ENCODE measurements around the gene CEP85. TPM values are rescaled to one million over a fixed set of nuclear protein-coding genes. Genes with fewer than 3 reads are reported as not detected.
A peak's percentile ranks its signal among the peaks of the same experiment; 100 is the strongest.

Gene CEP85
- total RNA-seq, 1 experiment from 2014 or later: 38.6 TPM

DNA sequence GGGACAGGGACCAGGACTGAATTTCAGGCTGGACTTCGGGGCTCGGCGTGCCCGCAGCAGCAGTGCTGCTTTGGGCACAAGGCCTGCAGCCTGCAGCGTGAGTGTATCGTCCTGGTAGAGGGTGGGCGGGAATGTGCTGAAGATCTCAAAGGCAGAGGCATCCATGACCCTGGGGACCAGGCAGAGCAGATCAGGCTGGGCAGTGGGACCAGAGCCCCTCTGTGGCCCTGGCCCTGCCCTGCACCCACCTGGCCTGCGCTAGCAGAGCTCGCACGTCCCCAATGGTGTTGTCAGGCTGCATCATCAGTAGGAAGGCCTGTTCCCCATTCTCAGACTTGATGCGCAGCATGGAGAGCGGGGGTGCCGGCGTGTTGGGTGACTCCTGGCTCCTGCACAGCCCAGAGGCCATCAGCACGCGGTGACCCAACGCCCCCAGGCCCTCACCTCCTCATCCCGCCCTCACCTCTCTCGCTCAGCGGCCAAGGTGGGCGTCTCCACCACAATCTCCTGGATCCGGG is 48.5 kb downstream of the CEP85 start:
- H3K56ac ChIP-seq (ENCODE audit: insufficient read length, low read depth, low read length): no peak overlapping the region
- H3K23me2 ChIP-seq (ENCODE audit: insufficient read length, low read depth, low read length, poor library complexity, severe bottlenecking): peaks cover 13% of the 10 kb centered on the region
- H4K91ac ChIP-seq (ENCODE audit: insufficient read length, low read depth, low read length): no peak overlapping the region
- no peak overlapping the region for H3T11ph ChIP-seq (ENCODE audit: low read length)
- WGBS (ENCODE audit: extremely low coverage, insufficient read length, low lambda C conversion rate): no CpG with 5 or more reads among the region's 22 CpGs
- H2BK15ac ChIP-seq (ENCODE audit: low read depth, low read length): no peak overlapping the region
- H3K79me1 ChIP-seq (ENCODE audit: insufficient read depth, low read depth, low read length, poor library complexity, severe bottlenecking): no peaks in the 10 kb centered on the region
- Mint-ChIP-seq H3K4me1 (peaks cover 46 to 49% of the 10 kb centered on the region in 2 experiments), H3K9me3 (no peaks in the 10 kb centered on the region; a peak in 1 of 5 replicates), H3K27me3 (ENCODE audit: low read depth) (no peaks in the 10 kb centered on the region; the same call in 1 of the 2 replicates), H3K27ac (peak overlapping the region in 2 of 3 experiments; percentile 6 to 80; a peak in 2 of 7 replicates), H3K36me3 (ENCODE audit: insufficient read depth in 1 of 3, low read depth in 3 of 3) (peaks cover 17 to 26% (median 26%) of the 10 kb centered on the region in 3 experiments), H3K4me3 (peak overlapping the region in 1 of 2 experiments; percentile 80; a peak in 3 of 5 replicates)
- H4K5ac ChIP-seq (ENCODE audit: insufficient read length, low read depth, low read length): no peak overlapping the region
- peak; percentile 55 for DNase-seq
- H3K4me1 ChIP-seq (ENCODE audit: insufficient read depth, low read length): peaks cover 11% of the 10 kb centered on the region; the same call in 1 of the 2 replicates
- H4K20me1 ChIP-seq (ENCODE audit: control insufficient read depth, insufficient read depth, insufficient read length): peaks cover 2% of the 10 kb centered on the region
- no peak overlapping the region for H2AFZ ChIP-seq (ENCODE audit: low read length)
- no peak overlapping the region for H3K9ac ChIP-seq (ENCODE audit: extremely low read depth, insufficient read length, low read length)
- no peaks in the 10 kb centered on the region for H3K79me2 ChIP-seq (ENCODE audit: insufficient read depth, low read length)
- H2BK5ac ChIP-seq (ENCODE audit: insufficient read length, low read length): no peak overlapping the region
- no peak overlapping the region for H4K8ac ChIP-seq (replicated peaks; ENCODE audit: insufficient read length, low read depth, low read length)
- no peak overlapping the region for H2BK12ac ChIP-seq (ENCODE audit: insufficient read length, low read depth, low read length)
- no peak overlapping the region for H3K27ac ChIP-seq (ENCODE audit: insufficient read length, low read depth, low read length)
- H3K4ac ChIP-seq (ENCODE audit: low read depth, low read length): no peak overlapping the region
- H2BK120ac ChIP-seq (ENCODE audit: low read depth, low read length, poor library complexity, severe bottlenecking): no peak overlapping the region
- no peak overlapping the region for H3K23ac ChIP-seq (ENCODE audit: insufficient read length, low read depth, low read length)
- no peak overlapping the region for H2AK5ac ChIP-seq (ENCODE audit: insufficient read length, low read length)
- no peak overlapping the region for H3K18ac ChIP-seq (ENCODE audit: insufficient read length, low read depth, low read length)
- no peak overlapping the region for H2BK20ac ChIP-seq (ENCODE audit: low read depth, low read length, poor library complexity, severe bottlenecking)
- H3K14ac ChIP-seq (ENCODE audit: insufficient read depth, low read length): no peak overlapping the region
- no peak overlapping the region for H3K4me2 ChIP-seq (ENCODE audit: insufficient read depth, insufficient read length, low read length)
- TF ChIP-seq, protein P1, sequence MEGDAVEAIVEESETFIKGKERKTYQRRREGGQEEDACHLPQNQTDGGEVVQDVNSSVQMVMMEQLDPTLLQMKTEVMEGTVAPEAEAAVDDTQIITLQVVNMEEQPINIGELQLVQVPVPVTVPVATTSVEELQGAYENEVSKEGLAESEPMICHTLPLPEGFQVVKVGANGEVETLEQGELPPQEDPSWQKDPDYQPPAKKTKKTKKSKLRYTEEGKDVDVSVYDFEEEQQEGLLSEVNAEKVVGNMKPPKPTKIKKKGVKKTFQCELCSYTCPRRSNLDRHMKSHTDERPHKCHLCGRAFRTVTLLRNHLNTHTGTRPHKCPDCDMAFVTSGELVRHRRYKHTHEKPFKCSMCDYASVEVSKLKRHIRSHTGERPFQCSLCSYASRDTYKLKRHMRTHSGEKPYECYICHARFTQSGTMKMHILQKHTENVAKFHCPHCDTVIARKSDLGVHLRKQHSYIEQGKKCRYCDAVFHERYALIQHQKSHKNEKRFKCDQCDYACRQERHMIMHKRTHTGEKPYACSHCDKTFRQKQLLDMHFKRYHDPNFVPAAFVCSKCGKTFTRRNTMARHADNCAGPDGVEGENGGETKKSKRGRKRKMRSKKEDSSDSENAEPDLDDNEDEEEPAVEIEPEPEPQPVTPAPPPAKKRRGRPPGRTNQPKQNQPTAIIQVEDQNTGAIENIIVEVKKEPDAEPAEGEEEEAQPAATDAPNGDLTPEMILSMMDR (conservative IDR thresholded peaks at IDR 0.05): no peak
- H3K27me3 ChIP-seq (ENCODE audit: insufficient read depth, low read length): no peaks in the 10 kb centered on the region
- H3K9me3 ChIP-seq (ENCODE audit: control insufficient read depth, low read depth, low read length): no peaks in the 10 kb centered on the region
